AG04450 (cell line): ENCODE measurements around the gene RTP5. TPM values are rescaled to one million over a fixed set of nuclear protein-coding genes. Genes with fewer than 3 reads are reported as not detected.
"Not testable (repeated sequence)": the region's sequence is repeated elsewhere in the genome, so short reads cannot be mapped to it uniquely, and the experiment has no call there.

ENCODE experiments used
- CTCF ChIA-PET: fragments of 300-600, 350-600 bp; formaldehyde crosslinking; extraction: SDS; loops from one replicate; lab custom pipeline; 2022; ENCODE audit warnings: antibody characterized with exemption, inconsistent platforms; lab: Charles Lee
- POLR2A ChIA-PET: fragments of 350-600 bp; formaldehyde crosslinking; extraction: SDS; loops from one replicate; lab custom pipeline; 2021; ENCODE audit warnings: antibody characterized with exemption, inconsistent platforms; lab: Yijun Ruan, JAX
- DNase-seq: peaks from one replicate; pipeline ENCODE4 v3.0.0-alpha.2; 2011; ENCODE audit warnings: low read depth, low spot score
- H3K27ac ChIP-seq: one replicate; pipeline ENCODE4 v1.5.1; 2012; ENCODE audit warnings: low read depth, low read length, control low read depth
- H3K27me3 ChIP-seq: one replicate; pipeline ENCODE4 v1.6.0; 2012; ENCODE audit warnings: low read length; ENCODE audit not compliant: control insufficient read depth, insufficient read depth
- H3K4me3 ChIP-seq: 2 replicates; pipeline ENCODE4 v1.5.1; 2011; ENCODE audit warnings: mild to moderate bottlenecking, low read depth, low read length, control low read depth
- H3K9me3 ChIP-seq: 2 replicates; pipeline ENCODE4 v1.5.1; 2012; ENCODE audit warnings: low read length; ENCODE audit not compliant: control insufficient read depth, insufficient read depth
- polyA plus RNA-seq: library from polyadenylated mRNA; depleted of rRNA; stranded (reverse); fragments of >200 nt; gene quantifications from 2 replicates; pipeline ENCODE4 v1.2.3, GENCODE V29; 2011
- TF ChIP-seq, protein P1 (sequence below): IDR thresholded peaks from 2 replicates; pipeline ENCODE4 v1.5.1; 2011; ENCODE audit warnings: low read depth, low read length, control low read depth, inconsistent platforms

Gene RTP5
- polyA plus RNA-seq, 1 experiment = not detected

DNA sequence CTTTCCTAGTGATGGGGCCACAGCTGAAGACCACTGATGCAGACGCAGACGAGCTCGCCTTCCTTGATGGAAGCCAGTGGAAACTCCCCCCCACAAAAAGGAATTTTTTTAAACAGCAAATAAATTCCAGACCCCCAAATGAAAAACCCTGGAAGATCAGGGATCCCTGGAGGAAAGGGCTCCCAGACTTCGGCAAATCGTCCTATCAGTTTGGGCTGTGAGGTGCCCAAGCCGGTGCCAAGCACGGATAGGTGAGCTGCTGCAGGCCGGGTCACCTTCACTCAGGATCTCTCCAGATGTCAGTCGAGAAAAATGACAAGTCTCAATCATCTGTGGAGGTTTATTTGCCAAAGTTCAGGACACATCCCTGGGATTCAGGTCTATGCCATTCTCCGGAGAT, 42.0 kb downstream of the RTP5 start:
- DNase-seq = no peak
- TF ChIP-seq, protein P1, sequence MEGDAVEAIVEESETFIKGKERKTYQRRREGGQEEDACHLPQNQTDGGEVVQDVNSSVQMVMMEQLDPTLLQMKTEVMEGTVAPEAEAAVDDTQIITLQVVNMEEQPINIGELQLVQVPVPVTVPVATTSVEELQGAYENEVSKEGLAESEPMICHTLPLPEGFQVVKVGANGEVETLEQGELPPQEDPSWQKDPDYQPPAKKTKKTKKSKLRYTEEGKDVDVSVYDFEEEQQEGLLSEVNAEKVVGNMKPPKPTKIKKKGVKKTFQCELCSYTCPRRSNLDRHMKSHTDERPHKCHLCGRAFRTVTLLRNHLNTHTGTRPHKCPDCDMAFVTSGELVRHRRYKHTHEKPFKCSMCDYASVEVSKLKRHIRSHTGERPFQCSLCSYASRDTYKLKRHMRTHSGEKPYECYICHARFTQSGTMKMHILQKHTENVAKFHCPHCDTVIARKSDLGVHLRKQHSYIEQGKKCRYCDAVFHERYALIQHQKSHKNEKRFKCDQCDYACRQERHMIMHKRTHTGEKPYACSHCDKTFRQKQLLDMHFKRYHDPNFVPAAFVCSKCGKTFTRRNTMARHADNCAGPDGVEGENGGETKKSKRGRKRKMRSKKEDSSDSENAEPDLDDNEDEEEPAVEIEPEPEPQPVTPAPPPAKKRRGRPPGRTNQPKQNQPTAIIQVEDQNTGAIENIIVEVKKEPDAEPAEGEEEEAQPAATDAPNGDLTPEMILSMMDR = no peak
- Histone ChIP-seq H3K9me3 (peaks cover 24% of the 10 kb centered on the region), H3K27ac (no peak overlapping the region), H3K27me3 (peaks cover 2% of the 10 kb centered on the region), H3K4me3 (no peak overlapping the region)
- POLR2A ChIA-PET = no interaction called here
- CTCF ChIA-PET = no interaction called here

DNA sequence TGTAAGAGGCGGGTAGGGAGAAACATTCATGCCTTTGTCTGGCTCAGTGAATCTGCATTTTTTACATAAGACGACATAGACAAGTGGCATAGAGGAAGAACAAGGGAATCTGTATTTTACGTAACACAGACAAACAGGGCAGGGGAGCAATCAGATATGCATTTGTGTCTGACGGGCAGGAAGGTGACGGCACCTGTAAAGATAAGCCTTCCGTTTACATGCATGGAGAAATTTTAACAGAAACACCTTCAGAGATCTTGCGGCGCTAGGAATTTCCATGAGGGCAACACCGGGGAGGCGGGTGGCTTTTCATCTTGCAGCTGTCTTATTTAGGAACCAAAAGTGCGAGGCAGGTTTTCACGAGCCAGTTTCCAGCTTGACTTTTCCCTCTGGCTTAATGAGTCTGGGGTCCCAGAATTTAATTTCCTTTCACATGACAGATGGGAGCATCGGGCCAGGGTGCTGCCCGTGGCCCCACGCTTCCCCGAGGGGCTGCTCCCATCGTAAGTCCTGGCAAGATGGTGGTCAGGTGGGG, 42.6 kb downstream of the RTP5 start:
- DNase-seq = no peak
- Histone ChIP-seq H3K9me3 (peaks cover 24% of the 10 kb centered on the region), H3K27me3 (peaks cover 2% of the 10 kb centered on the region), H3K4me3 (no peak overlapping the region), H3K27ac (no peak overlapping the region)
- TF ChIP-seq, protein P1 = no peak
- POLR2A ChIA-PET = no interaction called here
- CTCF ChIA-PET = no interaction called here

DNA sequence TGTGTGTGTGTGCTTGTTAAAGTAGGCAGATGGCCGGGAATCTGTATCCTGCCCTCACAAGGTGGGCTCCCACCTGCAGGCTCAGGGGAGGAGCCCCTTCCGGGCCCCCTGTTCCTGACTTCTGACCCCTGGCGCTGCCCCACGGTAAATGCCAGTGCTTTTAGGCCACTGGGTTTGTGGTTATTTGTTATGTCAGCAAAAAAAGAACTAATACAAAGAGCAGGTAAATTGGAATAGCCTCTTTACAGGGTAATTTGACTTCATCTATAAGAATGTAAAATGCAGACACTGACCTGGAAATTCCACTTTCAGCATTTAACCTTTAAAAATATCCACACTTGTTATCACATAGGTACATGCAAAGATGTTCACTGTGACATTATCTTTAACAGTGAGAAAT, 44.2 kb downstream of the RTP5 start:
- no peak overlapping the region for H3K4me3 ChIP-seq
- TF ChIP-seq, protein P1 = no peak
- ChIA-PET CTCF (no interaction called here), POLR2A (no interaction called here)
- DNase-seq = no peak
- no peak overlapping the region for H3K27ac ChIP-seq
- peaks cover 2% of the 10 kb centered on the region for H3K27me3 ChIP-seq
- H3K9me3 ChIP-seq = peaks cover 24% of the 10 kb centered on the region

DNA sequence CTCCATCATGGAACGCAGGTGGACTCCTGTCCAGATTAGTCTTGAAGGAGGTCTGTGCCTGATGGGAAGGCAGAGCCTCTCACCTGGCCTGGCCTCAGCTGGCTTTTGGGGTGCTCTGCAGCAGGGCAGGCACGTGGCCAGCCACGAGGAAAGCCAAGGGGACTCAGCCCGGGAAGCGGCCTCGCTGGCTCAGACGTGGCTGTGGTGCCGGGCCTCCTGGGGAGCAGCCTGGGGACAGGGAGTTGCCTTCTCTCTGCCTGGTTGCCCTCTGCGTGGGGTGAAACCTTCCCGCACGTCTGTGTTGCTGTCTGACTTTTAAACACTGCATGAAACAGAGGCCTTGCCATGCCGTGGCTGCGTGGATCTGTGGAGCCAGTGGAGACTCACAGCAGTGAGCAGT, 45.0 kb downstream of the RTP5 start:
- TF ChIP-seq, protein P1 = no peak
- Histone ChIP-seq H3K9me3 (peaks cover 24% of the 10 kb centered on the region), H3K27ac (no peak overlapping the region), H3K4me3 (no peak overlapping the region), H3K27me3 (peaks cover 2% of the 10 kb centered on the region)
- no peak for DNase-seq
- POLR2A ChIA-PET = no interaction called here
- CTCF ChIA-PET = no interaction called here

DNA sequence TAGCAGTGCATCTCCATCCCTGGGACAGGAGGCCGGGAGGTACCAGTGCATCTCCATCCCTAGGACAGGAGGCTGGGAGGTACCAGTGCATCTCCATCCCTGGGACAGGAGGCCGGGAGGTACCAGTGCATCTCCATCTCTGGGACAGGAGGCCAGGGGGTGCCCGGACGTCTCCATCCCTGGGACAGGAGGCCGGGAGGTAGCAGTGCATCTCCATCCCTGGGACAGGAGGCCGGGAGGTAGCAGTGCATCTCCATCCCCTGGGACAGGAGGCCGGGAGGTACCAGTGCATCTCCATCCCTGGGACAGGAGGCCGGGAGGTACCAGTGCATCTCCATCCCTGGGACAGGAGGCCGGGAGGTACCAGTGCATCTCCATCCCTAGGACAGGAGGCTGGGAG, 52.1 kb downstream of the RTP5 start:
- H3K27me3 ChIP-seq = peaks cover 11% of the 10 kb centered on the region
- CTCF ChIA-PET, H3K27ac ChIP-seq, DNase-seq, POLR2A ChIA-PET, H3K9me3 ChIP-seq, H3K4me3 ChIP-seq: not testable (repeated sequence)
